WTC11 (cell line): Measurements from ENCODE around the gene UBE2E1. TPM values are rescaled to one million over a fixed set of nuclear protein-coding genes. Genes with fewer than 3 reads are reported as not detected.

Experiments
- ATAC-seq: fragments of 200-7000 bp; cut with Tn5 transposase; 2 replicates; pipeline ENCODE4 v1.10.0; 2021; ENCODE audit warnings: mild to moderate bottlenecking, moderate library complexity
- CTCF ChIA-PET: fragments of 300-600 bp; sonication (Branson Sonifier 250); formaldehyde crosslinking; loops from one replicate; lab custom pipeline; 2021; ENCODE audit warnings: antibody characterized with exemption; lab: Charles Lee
- POLR2A ChIA-PET: fragments of 350-600 bp; sonication (Branson Sonifier 250); formaldehyde crosslinking; loops from one replicate; lab custom pipeline; 2021; ENCODE audit warnings: antibody characterized with exemption; lab: Charles Lee
- DNase-seq: peaks from one replicate; pipeline ENCODE4 v3.0.0; 2021; ENCODE audit warnings: low spot score
- H3K27ac Mint-ChIP-seq: 2 replicates; pipeline ENCODE4 v1.8.0; 2021; ENCODE audit warnings: mixed read lengths
- H3K27me3 Mint-ChIP-seq: 2 replicates; pipeline ENCODE4 v1.8.0; 2021; ENCODE audit warnings: low read depth, mild to moderate bottlenecking, moderate library complexity, mixed read lengths
- H3K36me3 Mint-ChIP-seq: 2 replicates; pipeline ENCODE4 v1.8.0; 2021; ENCODE audit warnings: mixed read lengths
- H3K4me1 Mint-ChIP-seq: 2 replicates; pipeline ENCODE4 v1.8.0; 2022; ENCODE audit warnings: mixed read lengths
- H3K4me3 Mint-ChIP-seq: 2 replicates; pipeline ENCODE4 v1.8.0; 2021; ENCODE audit warnings: mild to moderate bottlenecking, moderate library complexity, mixed read lengths
- H3K9me3 Mint-ChIP-seq: 2 replicates; pipeline ENCODE4 v1.8.0; 2021; ENCODE audit warnings: mixed read lengths
- ARID4B ChIP-seq: sonication (generic); formaldehyde crosslinking; IDR thresholded peaks from 2 replicates; pipeline ENCODE4 v1.8.0; 2023; ENCODE audit warnings: missing genetic modification reagents, mild to moderate bottlenecking, borderline replicate concordance
- ATF1 ChIP-seq: sonication (generic); formaldehyde crosslinking; IDR thresholded peaks from 2 replicates; pipeline ENCODE4 v1.8.1; 2023; ENCODE audit warnings: mild to moderate bottlenecking, moderate library complexity, missing genetic modification reagents
- ATF2 ChIP-seq: sonication (generic); formaldehyde crosslinking; IDR thresholded peaks from 2 replicates; pipeline ENCODE4 v1.8.1; 2022; ENCODE audit warnings: low read depth, missing genetic modification reagents, borderline replicate concordance
- ELF4 ChIP-seq: sonication (generic); formaldehyde crosslinking; IDR thresholded peaks from 2 replicates; pipeline ENCODE4 v1.8.1; 2022; ENCODE audit warnings: low read depth, mild to moderate bottlenecking, moderate library complexity, missing genetic modification reagents
- FOXJ3 ChIP-seq: sonication (generic); formaldehyde crosslinking; IDR thresholded peaks from 2 replicates; pipeline ENCODE4 v1.9.0; 2021; ENCODE audit warnings: missing genetic modification reagents, mild to moderate bottlenecking, borderline replicate concordance
- FOXP1 ChIP-seq: sonication (generic); formaldehyde crosslinking; IDR thresholded peaks from 2 replicates; pipeline ENCODE4 v1.8.0; 2022; ENCODE audit warnings: missing genetic modification reagents, mild to moderate bottlenecking, moderate library complexity, borderline replicate concordance
- HMGXB4 ChIP-seq: sonication (generic); formaldehyde crosslinking; IDR thresholded peaks from 2 replicates; pipeline ENCODE4 v1.8.1; 2023; ENCODE audit warnings: mild to moderate bottlenecking, moderate library complexity, missing genetic modification reagents
- IRF1 ChIP-seq: sonication (generic); formaldehyde crosslinking; IDR thresholded peaks from 2 replicates; pipeline ENCODE4 v1.8.0; 2023; ENCODE audit warnings: missing genetic modification reagents
- JAZF1 ChIP-seq: fragments of 250-450 bp; sonication (Bioruptor Pico); IDR thresholded peaks from 2 replicates; pipeline ENCODE4 v1.9.0; 2021; ENCODE audit warnings: moderate library complexity, mild to moderate bottlenecking, inconsistent platforms
- MAX ChIP-seq: sonication (generic); formaldehyde crosslinking; IDR thresholded peaks from 2 replicates; pipeline ENCODE4 v1.8.0; 2022; ENCODE audit warnings: mild to moderate bottlenecking, missing genetic modification reagents
- NFATC4 ChIP-seq: fragments of 250-450 bp; sonication (Bioruptor Pico); IDR thresholded peaks from 2 replicates; pipeline ENCODE4 v1.9.0; 2021; ENCODE audit warnings: mild to moderate bottlenecking
- NFE2L1 ChIP-seq: sonication (generic); formaldehyde crosslinking; IDR thresholded peaks from 2 replicates; pipeline ENCODE4 v1.8.1; 2023; ENCODE audit warnings: missing genetic modification reagents
- RELA ChIP-seq: sonication (generic); formaldehyde crosslinking; IDR thresholded peaks from 2 replicates; pipeline ENCODE4 v1.8.1; 2022; ENCODE audit warnings: missing genetic modification reagents, mild to moderate bottlenecking, borderline replicate concordance
- RORB ChIP-seq: fragments of 250-450 bp; sonication (Bioruptor Pico); IDR thresholded peaks from 2 replicates; pipeline ENCODE4 v1.9.0; 2021; ENCODE audit warnings: mild to moderate bottlenecking
- SMAD4 ChIP-seq: sonication (generic); formaldehyde crosslinking; IDR thresholded peaks from 2 replicates; pipeline ENCODE4 v1.8.0; 2022; ENCODE audit warnings: mild to moderate bottlenecking, missing genetic modification reagents
- TEAD4 ChIP-seq: sonication (generic); formaldehyde crosslinking; IDR thresholded peaks from 2 replicates; pipeline ENCODE4 v1.8.0; 2022; ENCODE audit warnings: mild to moderate bottlenecking, missing genetic modification reagents
- ZBTB21 ChIP-seq: sonication (generic); formaldehyde crosslinking; IDR thresholded peaks from 2 replicates; pipeline ENCODE4 v1.8.1; 2023; ENCODE audit warnings: mild to moderate bottlenecking, missing genetic modification reagents, borderline replicate concordance
- ZMAT4 ChIP-seq: fragments of 250-450 bp; sonication (Bioruptor Pico); IDR thresholded peaks from 2 replicates; pipeline ENCODE4 v1.9.0; 2021; ENCODE audit warnings: mild to moderate bottlenecking
- ZNF232 ChIP-seq: sonication (generic); formaldehyde crosslinking; IDR thresholded peaks from 2 replicates; pipeline ENCODE4 v1.8.0; 2022; ENCODE audit warnings: mild to moderate bottlenecking, missing genetic modification reagents
- ZNF425 ChIP-seq: fragments of 250-450 bp; sonication (Bioruptor Pico); conservative IDR thresholded peaks from 2 replicates; pipeline ENCODE4 v1.9.0; 2021; ENCODE audit warnings: mild to moderate bottlenecking
- total RNA-seq: library from RNA; stranded (reverse); gene quantifications from 3 replicates; pipeline ENCODE4 v1.2.3, GENCODE V29; 2021

UBE2E1 gene
- total RNA-seq, 1 experiment from 2014 or later: 121 TPM

GRCh38 chr3:23816721-23817120 is 11.0 kb downstream of the UBE2E1 start (continued):
- TF ChIP-seq ARID4B: no peak

GRCh38 chr3:23817508-23818223 is 11.9 kb downstream of the UBE2E1 start:
- H3K27ac Mint-ChIP-seq: peak overlapping the region; percentile 0; the same call in 1 of the 2 replicates
- no peak for DNase-seq
- peaks cover 54% of the 10 kb centered on the region for H3K4me1 Mint-ChIP-seq
- peaks cover 16% of the 10 kb centered on the region for H3K36me3 Mint-ChIP-seq
- no peak for TF ChIP-seq ELF4 (CRISPR knock-in tag)
- no peak for TF ChIP-seq ATF2 (CRISPR knock-in tag)
- no peak for TF ChIP-seq FOXJ3 (CRISPR knock-in tag)
- TF ChIP-seq ZNF425 (CRISPR knock-in tag): no peak
- TF ChIP-seq NFE2L1 (CRISPR knock-in tag): no peak
- no peak for TF ChIP-seq RELA (CRISPR knock-in tag)
- TF ChIP-seq MAX: no peak
- TF ChIP-seq JAZF1 (CRISPR knock-in tag): no peak
- no peak for TF ChIP-seq FOXP1 (CRISPR knock-in tag)
- no peak for TF ChIP-seq HMGXB4
- no peak for TF ChIP-seq IRF1 (CRISPR knock-in tag)
- no peak for TF ChIP-seq SMAD4 (CRISPR knock-in tag)
- TF ChIP-seq TEAD4: no peak
- TF ChIP-seq NFATC4 (CRISPR knock-in tag): no peak
- TF ChIP-seq ZMAT4 (CRISPR knock-in tag): no peak
- no peak for TF ChIP-seq RORB (CRISPR knock-in tag)
- TF ChIP-seq ATF1 (CRISPR knock-in tag): no peak
- TF ChIP-seq ZNF232 (CRISPR knock-in tag): no peak
- TF ChIP-seq ZBTB21 (CRISPR knock-in tag): no peak
- ChIA-PET CTCF (interaction anchor here (0.6 kb wide), 1 partner anchor 71 kb away, joined by 3 read pairs; no protein-coding TSS in a partner anchor), POLR2A (no interaction called here)
- no peaks in the 10 kb centered on the region for H3K9me3 Mint-ChIP-seq
- H3K4me3 Mint-ChIP-seq: no peak overlapping the region
- no peaks in the 10 kb centered on the region for H3K27me3 Mint-ChIP-seq
- ATAC-seq: no peak
